Right lobe of liver (tissue), 6 donors: Measurements from ENCODE around the gene SEL1L. TPM values are rescaled to one million over a fixed set of nuclear protein-coding genes. Genes with fewer than 3 reads are reported as not detected.

ENCODE experiments used
- ATAC-seq, 4 donors: fragments of 200-7000 bp; cut with Tn5 transposase; one replicate each; pipeline ENCODE4 v1.9.1; 2020; ENCODE audit warnings: mild to moderate bottlenecking in 4 of 4, moderate library complexity in 4 of 4
- DNase-seq, 3 donors: peaks; one replicate each; pipeline ENCODE4 v3.0.0-alpha.2; 2020
- H3K27ac ChIP-seq, 3 donors: fragments of 200-600 bp; one replicate each; pipeline ENCODE4 v1.8.0; 2022
- H3K27me3 ChIP-seq, 2 donors: fragments of 200-600 bp; one replicate each; pipeline ENCODE4 v1.8.0; 2022
- H3K36me3 ChIP-seq, 4 donors: fragments of 200-600 bp; sonication (generic) in 1 of 4; one replicate each; pipeline versions ENCODE4 v1.5.1 to v1.8.0; 2017 to 2022; ENCODE audit warnings: control low read depth in 1 of 4
- H3K4me1 ChIP-seq, 4 donors: fragments of 200-600 bp; sonication (generic) in 1 of 4; one replicate each; pipeline versions ENCODE4 v1.5.1 to v1.8.0; 2017 to 2022; ENCODE audit warnings: control low read depth in 1 of 4
- H3K4me3 ChIP-seq, 3 donors: fragments of 200-600 bp; one replicate each; pipeline ENCODE4 v1.8.0; 2022
- H3K9me3 ChIP-seq, 4 donors: fragments of 200-600 bp; sonication (generic) in 1 of 4; one replicate each; pipeline versions ENCODE4 v1.5.1 to v1.8.0; 2017 to 2022; ENCODE audit warnings: control low read depth in 1 of 4
- CTCF ChIP-seq, 4 donors: fragments of 200-600 bp in 3 of 4; fragments of 450-650 bp in 1 of 4; IDR thresholded peaks; one replicate each; pipeline versions ENCODE4 v1.5.1 to v1.8.0; 2016 to 2022; ENCODE audit warnings: antibody characterized with exemption in 4 of 4, mild to moderate bottlenecking in 2 of 4
- POLR2A ChIP-seq: fragments of 450-650 bp; IDR thresholded peaks from one replicate; pipeline ENCODE4 v1.6.1; 2017; ENCODE audit warnings: antibody characterized with exemption, mild to moderate bottlenecking
- WGBS: methylation state at CpG from one replicate; pipeline ENCODE4 v1.1.6; 2018; ENCODE audit warnings: low coverage, low lambda C conversion rate; ENCODE audit not compliant: insufficient coverage; ENCODE audit errors: missing lambda C conversion rate; 5-methylcytosine and 5-hydroxymethylcytosine counted together
- intact Hi-C, 2 donors: fragments of 100-400 bp; cut with DNase I; formaldehyde crosslinking; loops; one replicate each; pipeline versions ENCODE4 v1.11.2 to v1.14.1; 2022
- total RNA-seq, 6 experiments: library from RNA; depleted of rRNA in 2 of 6; stranded (reverse); fragments of >200 nt in 2 of 6; fragmentation: NEBNext Ultra II Directional in 3 of 6; extraction: Animal tissue kit (Norgen Biotek cat#: 25700) in 3 of 6; gene quantifications; one replicate each; pipeline versions ENCODE4 v1.1.0 to v1.2.4, GENCODE V29; 2016 to 2023
- donor health status: DM: no; HTN: yes; CAD: no.
- donor health status: DM: no; HTN: no; CAD: no.
- donor health status: DM: no; HTN: no; CAD: no.
- donor health status: DM: no; HTN: yes; CAD: no.
- donor health status: DM: no; HTN: yes; CAD: no.

The SEL1L gene
- total RNA-seq, 6 experiments from 2014 or later, result 60.7 to 146 (median 123) TPM

GRCh38 chr14:81440041-81440440, 93.6 kb downstream of the SEL1L start:
- Histone ChIP-seq H3K27me3 (no peaks in the 10 kb centered on the region), H3K9me3 (no peaks in the 10 kb centered on the region), H3K27ac (no peak overlapping the region), H3K4me3 (no peak overlapping the region), H3K4me1 (peaks cover 0 to 12% (median 0%) of the 10 kb centered on the region in 4 donors), H3K36me3 (no peaks in the 10 kb centered on the region)
- intact Hi-C loops, result no loop called here
- TF ChIP-seq POLR2A (no peak), CTCF (IDR thresholded peaks at IDR 0.05) (no peak)
- DNase-seq, result no peak
- WGBS, result 66% methylated on average over 3 of the region's 3 CpGs
- no peak for ATAC-seq

- intact Hi-C loops, result no loop called here
- TF ChIP-seq POLR2A, result no peak
- no peak for TF ChIP-seq CTCF (IDR thresholded peaks at IDR 0.05)
- Histone ChIP-seq H3K4me1 (peaks cover 0 to 17% (median 0%) of the 10 kb centered on the region in 4 donors), H3K27me3 (no peaks in the 10 kb centered on the region), H3K27ac (no peak overlapping the region), H3K4me3 (no peak overlapping the region), H3K9me3 (no peaks in the 10 kb centered on the region), H3K36me3 (no peaks in the 10 kb centered on the region)
- DNase-seq (no peak), ATAC-seq (no peak)
- WGBS, result 52% methylated on average over 4 of the region's 4 CpGs
Measured at GRCh38 chr14:81437244-81437643, 96.4 kb downstream of the SEL1L start.

GRCh38 chr14:81436296-81437138, 97.1 kb downstream of the SEL1L start:
- intact Hi-C loops, result no loop called here
- H3K4me3 ChIP-seq, result peak overlapping the region; percentile 64 to 73 (median 69)
- H3K36me3 ChIP-seq, result no peaks in the 10 kb centered on the region
- ATAC-seq (peak; percentile 92 to 97 (median 96)), DNase-seq (peak; percentile 84 to 86 (median 86))
- peaks cover 0 to 17% (median 0%) of the 10 kb centered on the region in 4 donors for H3K4me1 ChIP-seq
- no peaks in the 10 kb centered on the region for H3K27me3 ChIP-seq
- peak overlapping the region in 1 of 3 donors; percentile 55 for H3K27ac ChIP-seq
- 4% methylated on average over 22 of the region's 79 CpGs for whole genome bisulfite sequencing
- H3K9me3 ChIP-seq, result no peaks in the 10 kb centered on the region
- TF ChIP-seq CTCF (IDR thresholded peaks at IDR 0.05) (no peak), POLR2A (peak; percentile 66)

GRCh38 chr14:81435391-81436295, 98.0 kb downstream of the SEL1L start:
- Histone ChIP-seq H3K4me1 (peaks cover 0 to 23% (median 0%) of the 10 kb centered on the region in 4 donors), H3K36me3 (no peaks in the 10 kb centered on the region), H3K4me3 (peak overlapping the region; percentile 64 to 73 (median 69)), H3K27me3 (no peaks in the 10 kb centered on the region), H3K9me3 (no peaks in the 10 kb centered on the region), H3K27ac (peak overlapping the region in 1 of 3 donors; percentile 55)
- ATAC-seq (peak; percentile 79 to 85 (median 80)), DNase-seq (peak; percentile 59 to 73 (median 63))
- whole genome bisulfite sequencing, result 1% methylated on average over 11 of the region's 73 CpGs
- TF ChIP-seq CTCF (IDR thresholded peaks at IDR 0.05), result no peak
- TF ChIP-seq POLR2A, result no peak
- intact Hi-C loops, result no loop called here
